ENCODE results near the gene HCAR3. TPM values are rescaled to one million over a fixed set of nuclear protein-coding genes. Genes with fewer than 3 reads are reported as not detected.
A peak's percentile ranks its signal among the peaks of the same experiment; 100 is the strongest.

The HCAR3 gene
- total RNA-seq, 2 donors from 2014 or later, result not detected

- no peaks in the 10 kb centered on the region for H3K4me1 Mint-ChIP-seq
- H3K27ac Mint-ChIP-seq, result no peak overlapping the region
- no peak overlapping the region for H3K4me3 Mint-ChIP-seq
- ATAC-seq (replicated peaks), result peak; percentile 28
- no peaks in the 10 kb centered on the region for H3K9me3 Mint-ChIP-seq
- peaks cover 3% of the 10 kb centered on the region for H3K27me3 Mint-ChIP-seq
- no peaks in the 10 kb centered on the region for H3K36me3 Mint-ChIP-seq (ENCODE audit: low read depth)
Measured at GRCh38 chr12:122668268-122668667, 48.3 kb downstream of the HCAR3 start.

GRCh38 chr12:122665759-122666158 is 50.9 kb downstream of the HCAR3 start:
- Mint-ChIP-seq H3K27me3 (no peaks in the 10 kb centered on the region), H3K27ac (no peak overlapping the region), H3K4me3 (no peak overlapping the region), H3K4me1 (no peaks in the 10 kb centered on the region), H3K36me3 (ENCODE audit: low read depth) (no peaks in the 10 kb centered on the region), H3K9me3 (no peaks in the 10 kb centered on the region)
- ATAC-seq (replicated peaks), result no peak

- Mint-ChIP-seq H3K9me3 (no peaks in the 10 kb centered on the region), H3K27me3 (no peaks in the 10 kb centered on the region), H3K4me3 (no peak overlapping the region), H3K27ac (no peak overlapping the region), H3K36me3 (ENCODE audit: low read depth) (no peaks in the 10 kb centered on the region), H3K4me1 (no peaks in the 10 kb centered on the region)
- no peak for ATAC-seq (replicated peaks)
Measured at GRCh38 chr12:122665349-122665748, 51.3 kb downstream of the HCAR3 start.

Other genes with a start within 250 kb of the HCAR3 start
- gene ZCCHC8, start 215.9 kb downstream of the HCAR3 start, total RNA-seq, result 10 to 100 TPM; 33.6 to 37.0 TPM
- 100 to 1,000 TPM; 103 to 110 TPM for gene RSRC2, start 189.9 kb downstream of the HCAR3 start, total RNA-seq
- 100 to 1,000 TPM; 128 to 148 TPM for gene KNTC1, start 189.6 kb downstream of the HCAR3 start, total RNA-seq
- gene HCAR2, start 13.5 kb downstream of the HCAR3 start, total RNA-seq, result not detected
- gene HCAR1, start 14.0 kb upstream of the HCAR3 start, total RNA-seq, result under 1 TPM in 1 of 2 donors, not detected in 1; 0.64 TPM
- 10 to 100 TPM; 65.3 to 78.9 TPM for gene DENR, start 36.0 kb upstream of the HCAR3 start, total RNA-seq
- gene CCDC62, start 57.8 kb upstream of the HCAR3 start, total RNA-seq, result 1 to 10 TPM; 1.0 to 3.8 TPM
- 10 to 100 TPM; 14.7 to 23.3 TPM for gene HIP1R, start 118.6 kb upstream of the HCAR3 start, total RNA-seq
- gene VPS37B, start 179.3 kb upstream of the HCAR3 start, total RNA-seq, result 10 to 100 TPM; 10.5 to 17.0 TPM
- gene ABCB9, start 249.7 kb upstream of the HCAR3 start, total RNA-seq, result 10 to 100 TPM in 1 of 2 donors, 1 to 10 TPM in 1; 7.7 to 12.0 TPM

Data from activated T-helper 17 cell treated with anti-CD3 and anti-CD28 coated beads, Interleukin-2, amount 50 U/mL, for 72 hours (primary cell).